Duodenal mucosa (tissue), 2 donors: ENCODE measurements around the gene EPO.
"Not testable (repeated sequence)": the region's sequence is repeated elsewhere in the genome, so short reads cannot be mapped to it uniquely, and the experiment has no call there.

Source experiments
- H3K27ac ChIP-seq: one replicate; pipeline ENCODE4 v1.7.0; 2013; ENCODE audit warnings: low read depth, low read length
- H3K27me3 ChIP-seq, 2 donors: one replicate each; pipeline ENCODE4 v1.7.0; 2013; ENCODE audit warnings: low read length in 2 of 2, control low read depth in 1 of 2; ENCODE audit not compliant: insufficient read depth in 2 of 2, control insufficient read depth in 1 of 2
- H3K36me3 ChIP-seq, 2 donors: one replicate each; pipeline ENCODE4 v1.7.0; 2013; ENCODE audit warnings: low read length in 2 of 2, control low read depth in 1 of 2; ENCODE audit not compliant: insufficient read depth in 2 of 2, control insufficient read depth in 1 of 2
- H3K4me1 ChIP-seq, 2 donors: one replicate each; pipeline ENCODE4 v1.7.0; 2013; ENCODE audit warnings: low read length in 2 of 2, control low read depth in 1 of 2; ENCODE audit not compliant: insufficient read depth in 2 of 2, control insufficient read depth in 1 of 2
- H3K4me3 ChIP-seq, 2 donors: one replicate each; pipeline ENCODE4 v1.7.0; 2013; ENCODE audit warnings: low read length in 2 of 2, low read depth in 1 of 2
- H3K9ac ChIP-seq, 2 donors: one replicate each; pipeline ENCODE4 v1.7.0; 2013; ENCODE audit warnings: low read length in 2 of 2, low read depth in 1 of 2
- H3K9me3 ChIP-seq, 2 donors: one replicate each; pipeline ENCODE4 v1.7.0; 2013; ENCODE audit warnings: low read length in 2 of 2, control low read depth in 1 of 2; ENCODE audit not compliant: control insufficient read depth in 1 of 2

EPO gene

GRCh38 chr7:100705753-100706671 lies 14.3 kb upstream of the EPO start, which contains the start of gene POP7:
Gene POP7, plus strand, starts transcription at chr7:100706121. Its CDS starts 710 bp downstream, at chr7:100706831.
- Histone ChIP-seq H3K4me3 (peak within 1 kb of the TSS; percentile 88 to 95), H3K9ac (peak within 1 kb of the TSS; percentile 55 to 90), H3K27ac (peak within 1 kb of the TSS; percentile 81), H3K4me1 (peaks cover 11 to 19% of the 10 kb centered on the region in 2 donors), H3K27me3 (no peaks in the 10 kb centered on the region), H3K36me3 (no peaks in the 10 kb centered on the region), H3K9me3 (no peaks in the 10 kb centered on the region)

DNA sequence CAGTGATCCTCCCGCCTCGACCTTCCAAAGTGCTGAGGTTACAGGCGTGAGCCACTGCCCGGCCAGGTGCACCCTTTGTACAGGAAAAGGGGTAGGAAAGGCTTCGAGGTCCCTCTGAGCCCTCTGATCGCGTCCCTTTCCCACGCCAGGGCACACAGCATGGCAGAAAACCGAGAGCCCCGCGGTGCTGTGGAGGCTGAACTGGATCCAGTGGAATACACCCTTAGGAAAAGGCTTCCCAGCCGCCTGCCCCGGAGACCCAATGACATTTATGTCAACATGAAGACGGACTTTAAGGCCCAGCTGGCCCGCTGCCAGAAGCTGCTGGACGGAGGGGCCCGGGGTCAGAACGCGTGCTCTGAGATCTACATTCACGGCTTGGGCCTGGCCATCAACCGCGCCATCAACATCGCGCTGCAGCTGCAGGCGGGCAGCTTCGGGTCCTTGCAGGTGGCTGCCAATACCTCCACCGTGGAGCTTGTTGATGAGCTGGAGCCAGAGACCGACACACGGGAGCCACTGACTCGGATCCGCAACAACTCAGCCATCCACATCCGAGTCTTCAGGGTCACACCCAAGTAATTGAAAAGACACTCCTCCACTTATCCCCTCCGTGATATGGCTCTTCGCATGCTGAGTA lies 13.5 kb upstream of the EPO start:
- no peak overlapping the region for H3K27ac ChIP-seq
- H3K9ac ChIP-seq: peak overlapping the region; percentile 55 to 90
- H3K9me3 ChIP-seq: no peaks in the 10 kb centered on the region
- no peaks in the 10 kb centered on the region for H3K36me3 ChIP-seq
- no peaks in the 10 kb centered on the region for H3K27me3 ChIP-seq
- H3K4me3 ChIP-seq: peak overlapping the region; percentile 88 to 95
- peaks cover 11 to 19% of the 10 kb centered on the region in 2 donors for H3K4me1 ChIP-seq

DNA sequence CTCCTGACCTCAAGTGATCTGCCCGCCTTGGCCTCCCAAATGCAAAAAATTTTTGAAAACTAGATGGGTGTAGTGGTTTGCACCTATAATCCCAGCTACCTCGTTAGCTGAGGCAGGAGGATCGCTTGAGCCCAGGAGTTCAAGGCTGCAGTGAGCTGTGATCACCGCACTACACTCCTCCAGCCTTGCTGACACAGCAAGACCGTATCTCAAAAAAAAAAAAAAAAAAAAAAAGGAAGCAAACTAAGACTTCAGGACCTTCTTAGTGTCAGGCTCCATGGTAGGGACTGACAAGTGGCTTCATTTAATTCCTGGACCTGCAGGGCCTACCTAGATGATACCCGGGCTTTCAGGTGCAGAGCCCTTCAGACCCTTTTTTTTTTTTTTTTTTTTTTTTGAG lies 11.9 kb upstream of the EPO start:
- no peak overlapping the region for H3K9ac ChIP-seq

DNA sequence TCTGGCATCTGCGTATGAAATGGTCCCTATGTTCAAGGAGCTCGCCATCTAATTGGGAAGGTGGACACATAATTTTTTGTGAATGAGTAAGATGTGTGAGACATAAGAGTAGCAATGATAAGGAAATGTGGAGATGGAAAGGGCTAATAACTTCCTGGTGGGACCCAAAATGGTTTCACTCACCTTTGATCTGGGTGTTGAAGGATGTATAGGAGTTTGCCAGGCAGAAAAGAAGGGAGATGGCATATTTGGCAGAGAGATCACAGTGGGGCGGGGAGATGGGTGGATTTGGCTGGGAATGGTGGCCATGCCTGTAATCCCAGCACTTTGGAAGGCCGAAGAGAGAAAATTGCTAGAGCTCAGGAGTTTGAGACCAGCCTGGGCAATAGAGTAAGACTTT lies 9.8 kb upstream of the EPO start:
- Histone ChIP-seq H3K27ac (no peak overlapping the region), H3K9me3 (no peaks in the 10 kb centered on the region), H3K9ac (no peak overlapping the region), H3K4me3 (no peak overlapping the region), H3K4me1 (peaks cover 6 to 13% of the 10 kb centered on the region in 2 donors), H3K36me3 (no peaks in the 10 kb centered on the region), H3K27me3 (no peaks in the 10 kb centered on the region)

More for the DNA sequence above, 11.9 kb upstream of the EPO start:
- Histone ChIP-seq H3K9me3 (no peaks in the 10 kb centered on the region), H3K4me1 (peaks cover 11 to 19% of the 10 kb centered on the region in 2 donors), H3K27me3 (no peaks in the 10 kb centered on the region), H3K4me3 (no peak overlapping the region), H3K27ac (no peak overlapping the region), H3K36me3 (no peaks in the 10 kb centered on the region)

- Histone ChIP-seq H3K9ac (no peak overlapping the region), H3K36me3 (no peaks in the 10 kb centered on the region), H3K9me3 (no peaks in the 10 kb centered on the region), H3K27me3 (no peaks in the 10 kb centered on the region), H3K4me3 (no peak overlapping the region), H3K27ac (no peak overlapping the region), H3K4me1 (peaks cover 6 to 13% of the 10 kb centered on the region in 2 donors)
These were observed 8.9 kb upstream of the EPO start for GRCh38 chr7:100711369-100711768.

DNA sequence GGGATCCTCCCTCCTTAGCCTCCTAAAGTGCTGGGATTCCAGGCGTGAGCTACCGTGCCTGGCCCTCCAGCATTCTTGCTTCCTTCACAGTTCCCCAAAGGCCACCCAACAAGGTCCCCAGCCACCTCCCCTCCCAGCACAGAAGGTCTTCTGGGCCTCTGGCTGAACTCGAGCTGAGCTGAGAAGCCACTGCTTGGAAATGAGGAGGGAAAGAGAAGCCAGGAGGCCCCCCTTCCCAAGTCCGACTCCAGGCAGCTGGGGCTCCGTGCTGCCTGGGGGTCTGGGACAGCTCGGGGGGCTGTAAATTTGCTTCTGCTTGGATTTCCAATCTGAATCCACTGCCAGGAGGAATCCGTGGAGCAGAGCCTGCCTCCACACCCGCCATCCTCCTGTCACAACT lies 5.5 kb upstream of the EPO start:
- H3K4me3 ChIP-seq: no peak overlapping the region
- H3K27ac ChIP-seq: no peak overlapping the region
- no peaks in the 10 kb centered on the region for H3K36me3 ChIP-seq
- H3K4me1 ChIP-seq: no peaks in the 10 kb centered on the region
- peaks cover 2% of the 10 kb centered on the region in 2 donors for H3K27me3 ChIP-seq
- no peaks in the 10 kb centered on the region for H3K9me3 ChIP-seq
- no peak overlapping the region for H3K9ac ChIP-seq

- not testable (repeated sequence) for H3K27ac ChIP-seq, H3K4me3 ChIP-seq, H3K9me3 ChIP-seq, H3K9ac ChIP-seq, H3K36me3 ChIP-seq, H3K4me1 ChIP-seq
- H3K27me3 ChIP-seq: peaks cover 19 to 22% of the 10 kb centered on the region in 2 donors
These were observed 3.2 kb upstream of the EPO start for GRCh38 chr7:100717073-100717472.

GRCh38 chr7:100719523-100720278 lies 567 bp upstream of the EPO start:
- Histone ChIP-seq H3K4me3 (no peak overlapping the region), H3K27ac (no peak overlapping the region), H3K27me3 (peaks cover 23% of the 10 kb centered on the region in 2 donors), H3K4me1 (no peaks in the 10 kb centered on the region), H3K36me3 (no peaks in the 10 kb centered on the region), H3K9me3 (no peaks in the 10 kb centered on the region), H3K9ac (no peak overlapping the region)

DNA sequence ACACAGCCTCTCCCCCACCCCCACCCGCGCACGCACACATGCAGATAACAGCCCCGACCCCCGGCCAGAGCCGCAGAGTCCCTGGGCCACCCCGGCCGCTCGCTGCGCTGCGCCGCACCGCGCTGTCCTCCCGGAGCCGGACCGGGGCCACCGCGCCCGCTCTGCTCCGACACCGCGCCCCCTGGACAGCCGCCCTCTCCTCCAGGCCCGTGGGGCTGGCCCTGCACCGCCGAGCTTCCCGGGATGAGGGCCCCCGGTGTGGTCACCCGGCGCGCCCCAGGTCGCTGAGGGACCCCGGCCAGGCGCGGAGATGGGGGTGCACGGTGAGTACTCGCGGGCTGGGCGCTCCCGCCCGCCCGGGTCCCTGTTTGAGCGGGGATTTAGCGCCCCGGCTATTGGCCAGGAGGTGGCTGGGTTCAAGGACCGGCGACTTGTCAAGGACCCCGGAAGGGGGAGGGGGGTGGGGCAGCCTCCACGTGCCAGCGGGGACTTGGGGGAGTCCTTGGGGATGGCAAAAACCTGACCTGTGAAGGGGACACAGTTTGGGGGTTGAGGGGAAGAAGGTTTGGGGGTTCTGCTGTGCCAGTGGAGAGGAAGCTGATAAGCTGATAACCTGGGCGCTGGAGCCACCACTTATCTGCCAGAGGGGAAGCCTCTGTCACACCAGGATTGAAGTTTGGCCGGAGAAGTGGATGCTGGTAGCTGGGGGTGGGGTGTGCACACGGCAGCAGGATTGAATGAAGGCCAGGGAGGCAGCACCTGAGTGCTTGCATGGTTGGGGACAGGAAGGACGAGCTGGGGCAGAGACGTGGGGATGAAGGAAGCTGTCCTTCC lies 620 bp downstream of the EPO start:
- Histone ChIP-seq H3K9me3 (no peaks in the 10 kb centered on the region), H3K4me1 (no peaks in the 10 kb centered on the region), H3K36me3 (no peaks in the 10 kb centered on the region), H3K9ac (no peak overlapping the region), H3K27ac (no peak overlapping the region), H3K27me3 (peaks cover 23 to 26% of the 10 kb centered on the region in 2 donors), H3K4me3 (no peak overlapping the region)
